Right ventricle myocardium inferior (tissue), 1 donor: Measurements from ENCODE around the gene SCUBE3. TPM values are rescaled to one million over a fixed set of nuclear protein-coding genes. Genes with fewer than 3 reads are reported as not detected.

Experiments
- ATAC-seq: fragments of 200-7000 bp; cut with Tn5 transposase; one replicate; pipeline ENCODE4 v1.9.1; 2020; ENCODE audit warnings: mild to moderate bottlenecking, moderate library complexity
- DNase-seq: peaks from one replicate; pipeline ENCODE4 v3.0.0; 2021; ENCODE audit errors: missing footprints
- intact Hi-C: fragments of 100-400 bp; cut with DNase I; formaldehyde crosslinking; loops from one replicate; pipeline ENCODE4 v1.11.0; 2022
- total RNA-seq: library from RNA; stranded (reverse); fragmentation: NEBNext Ultra II Directional; extraction: Animal tissue kit (Norgen Biotek cat#: 25700); gene quantifications from one replicate; pipeline ENCODE4 v1.2.1, GENCODE V29; 2021
- donor health status: DM: no; HTN: yes; CAD: no; lungs with severe emphysema.

The SCUBE3 gene
- total RNA-seq, 1 donor from 2014 or later, result 10.3 TPM

- intact Hi-C loops, result loop anchor here (5.0 kb wide), 2 partner anchors 35 to 215 kb away; no protein-coding TSS in a partner anchor
- ATAC-seq, result peak; percentile 73
- no peak for DNase-seq
Observed at GRCh38 chr6:35202066-35202546, 11.7 kb upstream of the SCUBE3 start.

- DNase-seq (no peak), ATAC-seq (no peak)
- intact Hi-C loops, result loop anchor here (1.0 to 5.0 kb wide), 3 partner anchors 36 to 216 kb away; no protein-coding TSS in a partner anchor
Observed at GRCh38 chr6:35203152-35203670, 10.5 kb upstream of the SCUBE3 start.

- ATAC-seq (no peak), DNase-seq (no peak)
- intact Hi-C loops, result loop anchor here (1.0 to 5.0 kb wide), 4 partner anchors 36 to 216 kb away; no protein-coding TSS in a partner anchor
Observed at GRCh38 chr6:35203680-35204079, 10.1 kb upstream of the SCUBE3 start.

GRCh38 chr6:35206346-35206745 is 7.4 kb upstream of the SCUBE3 start:
- DNase-seq, result no peak
- ATAC-seq, result no peak
- intact Hi-C loops, result no loop called here

- intact Hi-C loops, result no loop called here
- DNase-seq (no peak), ATAC-seq (no peak)
Observed at GRCh38 chr6:35208419-35208818, 5.3 kb upstream of the SCUBE3 start.

- intact Hi-C loops, result no loop called here
- DNase-seq, result no peak
Observed at GRCh38 chr6:35209081-35209480, 4.7 kb upstream of the SCUBE3 start.

GRCh38 chr6:35209622-35210247 is 4.0 kb upstream of the SCUBE3 start:
- DNase-seq (no peak), ATAC-seq (no peak)
- intact Hi-C loops, result no loop called here

More at GRCh38 chr6:35209081-35209480, 4.7 kb upstream of the SCUBE3 start:
- ATAC-seq, result no peak

GRCh38 chr6:35213298-35213791 is 411 bp upstream of the SCUBE3 start:
- ATAC-seq (no peak), DNase-seq (no peak)
- intact Hi-C loops, result no loop called here

GRCh38 chr6:35214869-35215664 is 1.3 kb downstream of the SCUBE3 start:
- intact Hi-C loops, result loop anchor here (1.0 kb wide), 1 partner anchor 24 kb away; no protein-coding TSS in a partner anchor
- ATAC-seq, result peak; percentile 32
- no peak for DNase-seq

GRCh38 chr6:35215665-35216411 is 2.1 kb downstream of the SCUBE3 start:
- DNase-seq (no peak), ATAC-seq (no peak)
- intact Hi-C loops, result no loop called here

- ATAC-seq (no peak), DNase-seq (no peak)
- intact Hi-C loops, result no loop called here
Observed at GRCh38 chr6:35216412-35216732, 2.6 kb downstream of the SCUBE3 start.

- intact Hi-C loops, result no loop called here
- no peak for ATAC-seq
- DNase-seq, result no peak
Observed at GRCh38 chr6:35216851-35217811, 3.4 kb downstream of the SCUBE3 start.

GRCh38 chr6:35218021-35218420 is 4.3 kb downstream of the SCUBE3 start:
- DNase-seq, result no peak
- no peak for ATAC-seq
- intact Hi-C loops, result no loop called here

- ATAC-seq, result no peak
- DNase-seq, result no peak
- intact Hi-C loops, result no loop called here
Observed at GRCh38 chr6:35218456-35218855, 4.7 kb downstream of the SCUBE3 start.

GRCh38 chr6:35219683-35220326 is 6.0 kb downstream of the SCUBE3 start:
- ATAC-seq (no peak), DNase-seq (no peak)
- intact Hi-C loops, result no loop called here

GRCh38 chr6:35220711-35221110 is 7.0 kb downstream of the SCUBE3 start:
- peak; percentile 73 for ATAC-seq
- intact Hi-C loops, result no loop called here
- no peak for DNase-seq

GRCh38 chr6:35223396-35223795 is 9.6 kb downstream of the SCUBE3 start:
- no peak for DNase-seq
- intact Hi-C loops, result no loop called here
- ATAC-seq, result no peak
